ENCODE results near the gene MERTK. TPM values are rescaled to one million over a fixed set of nuclear protein-coding genes. Genes with fewer than 3 reads are reported as not detected.

The MERTK gene
- total and polyA plus RNA-seq, 2 of the 13 experiments (the other 11 are each of a cell fraction or from before 2014, with no cell fraction given) = 37.3 to 44.7 TPM

DNA sequence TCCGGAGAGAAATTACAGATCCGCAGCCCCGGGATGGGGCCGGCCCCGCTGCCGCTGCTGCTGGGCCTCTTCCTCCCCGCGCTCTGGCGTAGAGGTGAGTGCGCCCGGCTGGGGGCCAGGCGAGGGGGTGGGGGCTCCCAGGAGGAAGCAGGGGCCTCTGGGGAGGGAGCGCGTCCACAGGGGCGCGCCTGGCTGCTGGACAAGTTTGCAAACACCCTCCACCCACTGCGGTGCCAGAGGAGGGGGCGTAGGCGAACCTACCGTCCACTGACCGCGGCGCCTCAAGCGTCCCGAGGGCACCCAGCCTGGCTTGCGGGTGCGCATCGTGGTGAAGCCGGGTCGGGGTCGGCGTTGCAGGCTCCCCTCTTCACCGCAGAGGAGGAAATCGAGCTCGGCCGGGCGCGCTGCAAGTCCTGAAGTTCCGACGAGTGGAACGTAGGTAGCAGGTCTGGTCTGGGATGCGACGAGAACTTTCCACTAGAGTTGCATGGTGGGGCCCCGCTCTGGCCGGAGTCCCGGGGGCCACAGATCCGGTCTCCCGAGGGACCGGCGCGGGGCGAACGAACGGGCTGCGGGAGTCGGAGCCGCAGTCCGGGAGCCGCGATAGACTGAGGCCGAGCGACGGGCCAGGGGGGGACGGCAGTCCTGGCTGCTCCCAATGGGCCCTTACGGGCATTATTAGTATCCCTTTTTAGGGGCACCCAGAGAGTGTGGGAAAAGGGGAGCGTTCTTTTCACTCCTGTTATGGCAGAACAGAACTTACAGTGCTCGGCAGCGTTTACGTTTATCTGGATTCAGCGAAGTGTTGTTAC lies 502 bp downstream of the MERTK start (continued):
- 0 out of 2 replicates have a peak, but pooled peaks have one; percentile 11 for TF ChIP-seq ZNF614 (CRISPR knock-in tag; IDR thresholded peaks at IDR 0.05; ENCODE audit: borderline replicate concordance)
- no peak for TF ChIP-seq ZNF296 (CRISPR knock-in tag; conservative IDR thresholded peaks at IDR 0.05)
- TF ChIP-seq PRPF4 (IDR thresholded peaks at IDR 0.05; ENCODE audit: low read depth, low read length, poor library complexity, severe bottlenecking) = no peak
- no peak; the same call in 1 of the 2 replicates for TF ChIP-seq ERF (CRISPR knock-in tag; IDR thresholded peaks at IDR 0.05)
- TF ChIP-seq KLF6 (CRISPR knock-in tag; IDR thresholded peaks at IDR 0.05) = no peak
- TF ChIP-seq ELF3 (CRISPR knock-in tag; IDR thresholded peaks at IDR 0.05) = no peak; the same call in 1 of the 2 replicates
- TF ChIP-seq ZFY (CRISPR knock-in tag; IDR thresholded peaks at IDR 0.05) = peak; percentile 1; the same call in 1 of the 2 replicates
- TF ChIP-seq ZNF430 (CRISPR knock-in tag; IDR thresholded peaks at IDR 0.05) = no peak
- peak; percentile 90 for TF ChIP-seq ZNF800 (CRISPR knock-in tag; IDR thresholded peaks at IDR 0.05)
- TF ChIP-seq HHEX (CRISPR knock-in tag; IDR thresholded peaks at IDR 0.05) = no peak
- TF ChIP-seq KMT2A (CRISPR knock-in tag; IDR thresholded peaks at IDR 0.05) = peak; percentile 84
- peak; percentile 49; the same call in 1 of the 2 replicates for TF ChIP-seq ZBTB44 (CRISPR knock-in tag; IDR thresholded peaks at IDR 0.05)
- TF ChIP-seq PAX8 (CRISPR knock-in tag; IDR thresholded peaks at IDR 0.05; ENCODE audit: borderline replicate concordance) = no peak
- TF ChIP-seq ZGPAT (CRISPR knock-in tag; IDR thresholded peaks at IDR 0.05) = peak; percentile 38; the same call in 1 of the 2 replicates
- TF ChIP-seq ZBTB7B (CRISPR knock-in tag; IDR thresholded peaks at IDR 0.05) = 0 out of 2 replicates have a peak, but pooled peaks have one; percentile 61
- no peak for TF ChIP-seq PHF5A (CRISPR knock-in tag; IDR thresholded peaks at IDR 0.05; ENCODE audit: low read depth, unreplicated experiment)
- peak; percentile 57; the same call in 1 of the 2 replicates for TF ChIP-seq ZNF672 (CRISPR knock-in tag; IDR thresholded peaks at IDR 0.05)
- no peak for TF ChIP-seq HMGA1 (CRISPR knock-in tag; conservative IDR thresholded peaks at IDR 0.05)
- TF ChIP-seq KLF9 (CRISPR knock-in tag; IDR thresholded peaks at IDR 0.05; ENCODE audit: low read depth) = no peak
- peak; percentile 27 for TF ChIP-seq TEAD3 (CRISPR knock-in tag; optimal IDR thresholded peaks at IDR 0.05; ENCODE audit: borderline replicate concordance)
- peak; percentile 43; the same call in 1 of the 2 replicates for TF ChIP-seq ZNF558 (CRISPR knock-in tag; IDR thresholded peaks at IDR 0.05; ENCODE audit: borderline replicate concordance)
- 0 out of 2 replicates have a peak, but pooled peaks have one; percentile 48 for TF ChIP-seq ZNF747 (CRISPR knock-in tag; IDR thresholded peaks at IDR 0.05; ENCODE audit: borderline replicate concordance)
- 0 out of 2 replicates have a peak, but pooled peaks have one; percentile 7 for TF ChIP-seq ZNF543 (CRISPR knock-in tag; IDR thresholded peaks at IDR 0.05)
- peak; percentile 14; the same call in 1 of the 2 replicates for TF ChIP-seq ZBTB25 (CRISPR knock-in tag; IDR thresholded peaks at IDR 0.05)
- no peak; the same call in 1 of the 2 replicates for TF ChIP-seq ZNF205 (CRISPR knock-in tag; IDR thresholded peaks at IDR 0.05)
